H9 (cell line): ENCODE results near the gene S100A2. TPM values are rescaled to one million over a fixed set of nuclear protein-coding genes. Genes with fewer than 3 reads are reported as not detected.
A peak's percentile ranks its signal among the peaks of the same experiment; 100 is the strongest.

Source experiments
- DNase-seq: peaks from one replicate; pipeline ENCODE4 v3.0.0-alpha.2; 2017
- H2AFZ ChIP-seq: one replicate; pipeline ENCODE4 v1.6.1; 2013; ENCODE audit warnings: mild to moderate bottlenecking, low read length, control low read depth, moderate library complexity
- H2AK5ac ChIP-seq: 2 replicates; pipeline ENCODE4 v1.6.1; 2013; ENCODE audit warnings: low read length, control low read depth, mixed read lengths; ENCODE audit not compliant: insufficient read length
- H2BK120ac ChIP-seq: one replicate; pipeline ENCODE4 v1.6.1; 2013; ENCODE audit warnings: low read depth, mild to moderate bottlenecking, low read length, control low read depth, inconsistent platforms; ENCODE audit not compliant: poor library complexity, severe bottlenecking
- H2BK12ac ChIP-seq: 2 replicates; pipeline ENCODE4 v1.6.1; 2013; ENCODE audit warnings: low read length, control low read depth, mixed read lengths, low read depth; ENCODE audit not compliant: insufficient read length
- H2BK15ac ChIP-seq: 2 replicates; pipeline ENCODE4 v1.6.1; 2013; ENCODE audit warnings: low read depth, low read length, control low read depth
- H2BK20ac ChIP-seq: one replicate; pipeline ENCODE4 v1.6.1; 2013; ENCODE audit warnings: low read depth, mild to moderate bottlenecking, low read length, control low read depth, inconsistent platforms; ENCODE audit not compliant: poor library complexity, severe bottlenecking
- H2BK5ac ChIP-seq: 2 replicates; pipeline ENCODE4 v1.6.1; 2013; ENCODE audit warnings: low read length, control low read depth, mixed read lengths; ENCODE audit not compliant: insufficient read length
- H3K14ac ChIP-seq: 2 replicates; pipeline ENCODE4 v1.6.1; 2013; ENCODE audit warnings: low read length, control low read depth; ENCODE audit not compliant: insufficient read depth
- H3K18ac ChIP-seq: 2 replicates; pipeline ENCODE4 v1.6.1; 2013; ENCODE audit warnings: low read depth, mild to moderate bottlenecking, mixed read lengths, low read length, control low read depth; ENCODE audit not compliant: insufficient read length
- H3K23ac ChIP-seq: 2 replicates; pipeline ENCODE4 v1.6.1; 2013; ENCODE audit warnings: low read length, control low read depth, mixed read lengths, low read depth; ENCODE audit not compliant: insufficient read length
- H3K23me2 ChIP-seq: 2 replicates; pipeline ENCODE4 v1.6.1; 2013; ENCODE audit warnings: low read depth, mild to moderate bottlenecking, mixed read lengths, low read length, control low read depth; ENCODE audit not compliant: insufficient read length, poor library complexity, severe bottlenecking
- H3K27ac ChIP-seq: 2 replicates; pipeline ENCODE4 v1.5.1; 2013; ENCODE audit warnings: low read length, control low read depth, mixed read lengths, low read depth; ENCODE audit not compliant: insufficient read length
- H3K27me3 ChIP-seq: 2 replicates; pipeline ENCODE4 v1.6.1; 2013; ENCODE audit warnings: low read length, control low read depth, inconsistent platforms; ENCODE audit not compliant: insufficient read depth
- H3K4ac ChIP-seq: 2 replicates; pipeline ENCODE4 v1.6.1; 2013; ENCODE audit warnings: low read depth, mild to moderate bottlenecking, control low read depth, inconsistent platforms, low read length, moderate library complexity
- H3K4me1 ChIP-seq: 2 replicates; pipeline ENCODE4 v1.6.1; 2013; ENCODE audit warnings: low read length, control low read depth, inconsistent platforms; ENCODE audit not compliant: insufficient read depth
- H3K4me2 ChIP-seq: 2 replicates; pipeline ENCODE4 v1.6.1; 2013; ENCODE audit warnings: low read length, control low read depth, mixed read lengths; ENCODE audit not compliant: insufficient read length, insufficient read depth
- H3K56ac ChIP-seq: 2 replicates; pipeline ENCODE4 v1.6.1; 2013; ENCODE audit warnings: low read depth, mild to moderate bottlenecking, mixed read lengths, low read length, control low read depth; ENCODE audit not compliant: insufficient read length
- H3K79me1 ChIP-seq: 2 replicates; pipeline ENCODE4 v1.6.1; 2013; ENCODE audit warnings: low read depth, mild to moderate bottlenecking, moderate library complexity, low read length, control low read depth, inconsistent platforms; ENCODE audit not compliant: insufficient read depth, poor library complexity, severe bottlenecking
- H3K79me2 ChIP-seq: 2 replicates; pipeline ENCODE4 v1.6.1; 2013; ENCODE audit warnings: low read length, control low read depth, inconsistent platforms; ENCODE audit not compliant: insufficient read depth
- H3K9ac ChIP-seq: 2 replicates; pipeline ENCODE4 v1.6.1; 2013; ENCODE audit warnings: low read length, control low read depth, mixed read lengths; ENCODE audit not compliant: insufficient read length; ENCODE audit errors: extremely low read depth
- H3K9me3 ChIP-seq: one replicate; pipeline ENCODE4 v1.6.1; 2013; ENCODE audit warnings: low read depth, low read length, inconsistent platforms; ENCODE audit not compliant: control insufficient read depth
- H3T11ph ChIP-seq: one replicate; pipeline ENCODE4 v1.6.1; 2013; ENCODE audit warnings: mild to moderate bottlenecking, low read length, control low read depth, inconsistent platforms
- H4K20me1 ChIP-seq: one replicate; pipeline ENCODE4 v1.6.1; 2013; ENCODE audit not compliant: control insufficient read depth, insufficient read length, insufficient read depth
- H4K5ac ChIP-seq: 2 replicates; pipeline ENCODE4 v1.6.1; 2013; ENCODE audit warnings: low read depth, mild to moderate bottlenecking, mixed read lengths, low read length, control low read depth; ENCODE audit not compliant: insufficient read length
- H4K8ac ChIP-seq: replicated peaks from 2 replicates; pipeline ENCODE4 v1.6.1; 2013; ENCODE audit warnings: low read length, control low read depth, mixed read lengths, low read depth; ENCODE audit not compliant: insufficient read length
- H4K91ac ChIP-seq: 2 replicates; pipeline ENCODE4 v1.6.1; 2013; ENCODE audit warnings: low read depth, mild to moderate bottlenecking, moderate library complexity, mixed read lengths, low read length, control low read depth; ENCODE audit not compliant: insufficient read length
- H3K27ac Mint-ChIP-seq, 3 experiments: 2 replicates in 2 of 3; 3 replicates in 1 of 3; pipeline ENCODE4 v1.8.0; 2020 to 2021; ENCODE audit warnings: mixed read lengths in 3 of 3, mild to moderate bottlenecking in 1 of 3, moderate library complexity in 1 of 3
- H3K27me3 Mint-ChIP-seq: 2 replicates; pipeline ENCODE4 v1.8.0; 2021; ENCODE audit warnings: low read depth, mild to moderate bottlenecking, moderate library complexity, mixed read lengths
- H3K36me3 Mint-ChIP-seq, 3 experiments: 2 replicates in 2 of 3; 3 replicates in 1 of 3; pipeline ENCODE4 v1.8.0; 2020 to 2021; ENCODE audit warnings: low read depth in 3 of 3, mixed read lengths in 3 of 3; ENCODE audit not compliant: insufficient read depth in 1 of 3
- H3K4me1 Mint-ChIP-seq, 2 experiments: 2 replicates each; pipeline ENCODE4 v1.8.0; 2020; ENCODE audit warnings: mixed read lengths in 2 of 2
- H3K4me3 Mint-ChIP-seq, 2 experiments: 2 replicates in 1 of 2; 3 replicates in 1 of 2; pipeline ENCODE4 v1.8.0; 2020 to 2021; ENCODE audit warnings: mild to moderate bottlenecking in 2 of 2, mixed read lengths in 2 of 2, moderate library complexity in 1 of 2
- H3K9me3 Mint-ChIP-seq, 2 experiments: 2 replicates in 1 of 2; 3 replicates in 1 of 2; pipeline ENCODE4 v1.8.0; 2020; ENCODE audit warnings: mild to moderate bottlenecking in 2 of 2, mixed read lengths in 2 of 2, moderate library complexity in 1 of 2
- CTCF ChIP-seq: fragments of 200-600 bp; sonication (generic); conservative IDR thresholded peaks from 3 replicates; pipeline ENCODE4 v1.8.0; 2021; ENCODE audit warnings: antibody characterized with exemption, mild to moderate bottlenecking
- WGBS: extraction: QIAGEN DNeasy Blood & Tissue Kit; methylation state at CpG from one replicate; pipeline ENCODE4 v1.1.7; 2013; ENCODE audit warnings: missing lambda C conversion rate, low lambda C conversion rate, mixed read lengths; ENCODE audit not compliant: insufficient read length; ENCODE audit errors: extremely low coverage; 5-methylcytosine and 5-hydroxymethylcytosine counted together
- total RNA-seq: library from RNA; stranded (reverse); gene quantifications from 2 replicates; pipeline ENCODE4 v1.2.1, GENCODE V29; 2021

S100A2 gene
- total RNA-seq, 1 experiment from 2014 or later, result 0.57 TPM

DNA sequence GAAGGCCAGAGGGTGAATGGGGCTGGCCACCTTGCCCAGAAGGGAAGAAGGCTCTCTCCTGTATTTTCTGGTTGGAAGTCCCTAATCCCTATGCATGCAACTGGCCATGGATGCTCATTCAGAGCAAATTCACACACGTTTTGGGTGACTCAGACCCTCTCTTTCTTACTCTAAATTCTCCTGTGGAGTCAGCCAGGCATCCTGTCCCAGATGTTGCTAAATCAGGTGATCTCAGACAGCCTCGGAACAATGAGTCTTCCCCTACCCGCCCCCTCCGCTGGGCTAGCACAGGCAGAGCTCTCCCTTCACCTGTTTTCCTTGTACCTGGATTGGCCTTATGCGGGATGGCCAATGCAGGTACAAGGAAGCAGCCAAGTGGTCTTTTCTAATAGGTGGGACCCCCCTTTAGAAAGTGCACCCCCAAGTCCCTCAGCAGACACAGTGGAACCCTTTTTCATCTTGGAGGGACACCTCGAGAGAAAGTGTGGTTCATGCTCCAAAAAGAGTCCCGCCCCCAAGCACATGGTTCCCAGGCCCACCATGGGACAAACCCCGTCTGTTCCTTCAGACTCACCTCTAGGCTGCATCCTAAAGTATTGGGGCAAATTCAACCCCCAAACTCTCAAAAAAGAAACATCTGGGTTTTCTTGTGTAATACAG lies 38.5 kb downstream of the S100A2 start:
- no peak overlapping the region for H3K18ac ChIP-seq
- H3K79me2 ChIP-seq, result no peaks in the 10 kb centered on the region
- no peak overlapping the region for H3K56ac ChIP-seq
- H2BK20ac ChIP-seq, result no peak overlapping the region
- H2BK5ac ChIP-seq, result no peak overlapping the region
- no peaks in the 10 kb centered on the region for H3K23me2 ChIP-seq
- WGBS, result no CpG with 5 or more reads among the region's 8 CpGs
- H4K8ac ChIP-seq, result no peak overlapping the region
- Mint-ChIP-seq H3K27me3 (peaks cover 9% of the 10 kb centered on the region), H3K9me3 (peaks cover 2 to 3% of the 10 kb centered on the region in 2 experiments; a peak in 2 of 5 replicates), H3K4me1 (peaks cover 25 to 28% of the 10 kb centered on the region in 2 experiments), H3K36me3 (0 out of 7 replicates have a peak, but pooled peaks cover 0 to 2% (median 0%) of the 10 kb centered on the region in 3 experiments), H3K4me3 (no peak overlapping the region), H3K27ac (peak overlapping the region in 1 of 3 experiments; percentile 88; a peak in 2 of 7 replicates)
- H3K4me1 ChIP-seq, result peaks cover 6% of the 10 kb centered on the region; the same call in 1 of the 2 replicates
- H3K27me3 ChIP-seq, result no peaks in the 10 kb centered on the region
- no peak overlapping the region for H2BK12ac ChIP-seq
- TF ChIP-seq CTCF, result no peak
- peak; percentile 71 for DNase-seq
- H2BK120ac ChIP-seq, result no peak overlapping the region
- H3T11ph ChIP-seq, result no peak overlapping the region
- H3K4ac ChIP-seq, result no peak overlapping the region
- H4K20me1 ChIP-seq, result no peaks in the 10 kb centered on the region
- no peak overlapping the region for H3K14ac ChIP-seq
- H3K23ac ChIP-seq, result no peak overlapping the region
- no peaks in the 10 kb centered on the region for H3K79me1 ChIP-seq
- H4K91ac ChIP-seq, result no peak overlapping the region
- H2AK5ac ChIP-seq, result no peak overlapping the region
- H3K9me3 ChIP-seq, result no peaks in the 10 kb centered on the region
- H3K4me2 ChIP-seq, result no peak overlapping the region
- no peak overlapping the region for H4K5ac ChIP-seq
- H3K9ac ChIP-seq, result no peak overlapping the region
- H2AFZ ChIP-seq, result no peak overlapping the region
- H2BK15ac ChIP-seq, result no peak overlapping the region
- H3K27ac ChIP-seq, result no peak overlapping the region
